ENCODE data around the gene SH2D3C.

- TF ChIP-seq E2F8 (IDR thresholded peaks at IDR 0.05; ENCODE audit: low read depth, partially characterized antibody) (no peak), CHD2 (IDR thresholded peaks at IDR 0.05; ENCODE audit: borderline replicate concordance, low read depth, low read length) (no peak), BCLAF1 (IDR thresholded peaks at IDR 0.05) (no peak)
These were observed 72.7 kb downstream of the SH2D3C start for GRCh38 chr9:127705577-127706379.

Measured in GM12878 (cell line).